SU-DHL-6 (cell line): ENCODE results near the gene SGSM1.

Experiments
- H2AFZ ChIP-seq: fragments of 200-600 bp; sonication (generic); 2 replicates; pipeline ENCODE4 v1.6.1; 2014; ENCODE audit warnings: low read depth, mild to moderate bottlenecking, moderate library complexity, mixed read lengths, antibody characterized with exemption, low read length; ENCODE audit not compliant: severe bottlenecking
- H3F3A ChIP-seq: fragments of 200-600 bp; shearing (Covaris generic); 2 replicates; pipeline ENCODE4 v1.6.0; 2016; ENCODE audit warnings: antibody characterized with exemption, mild to moderate bottlenecking; ENCODE audit not compliant: insufficient read depth
- H3K27ac ChIP-seq: fragments of 200-600 bp; sonication (generic); 2 replicates; pipeline ENCODE4 v1.5.1; 2016; ENCODE audit warnings: low read depth, mild to moderate bottlenecking, low read length, moderate library complexity, mixed read lengths
- H3K27me3 ChIP-seq: fragments of 200-600 bp; sonication (generic), shearing (Covaris generic); 2 replicates; pipeline ENCODE4 v1.6.0; 2014; ENCODE audit warnings: mild to moderate bottlenecking, low read length
- H3K36me3 ChIP-seq: fragments of 200-600 bp; sonication (generic); 2 replicates; pipeline ENCODE4 v1.6.1; 2014; ENCODE audit warnings: mild to moderate bottlenecking, low read length, mixed read lengths
- H3K4me2 ChIP-seq: fragments of 300-600, 200-600 bp; shearing (Covaris generic), sonication (generic); 2 replicates; pipeline ENCODE4 v1.6.0; 2014; ENCODE audit warnings: low read length, low read depth, mild to moderate bottlenecking; ENCODE audit not compliant: poor library complexity, severe bottlenecking
- H3K4me3 ChIP-seq: fragments of 200-600 bp; sonication (generic); 2 replicates; pipeline ENCODE4 v1.5.1; 2014; ENCODE audit warnings: antibody characterized with exemption, low read length, mild to moderate bottlenecking, mixed read lengths; ENCODE audit not compliant: insufficient read depth, poor library complexity, severe bottlenecking
- H3K79me2 ChIP-seq: fragments of 200-600 bp; sonication (generic); 2 replicates; pipeline ENCODE4 v1.6.1; 2014; ENCODE audit warnings: mild to moderate bottlenecking, low read length, moderate library complexity; ENCODE audit not compliant: insufficient read depth
- H3K9ac ChIP-seq: fragments of 200-600 bp; sonication (generic); 2 replicates; pipeline ENCODE4 v1.7.0; 2014; ENCODE audit warnings: mild to moderate bottlenecking, low read length
- H3K9me2 ChIP-seq: fragments of 200-600 bp; sonication (generic); replicated peaks from 2 replicates; pipeline ENCODE4 v1.6.1; 2014; ENCODE audit warnings: low read length; ENCODE audit not compliant: insufficient read depth
- H3K9me3 ChIP-seq: fragments of 200-600 bp; sonication (generic); 2 replicates; pipeline ENCODE4 v1.6.1; 2014; ENCODE audit warnings: low read length, mixed read lengths; ENCODE audit not compliant: insufficient read depth
- H4K20me1 ChIP-seq: fragments of 200-600 bp; sonication (generic); 2 replicates; pipeline ENCODE4 v1.6.1; 2014; ENCODE audit warnings: low read depth, mild to moderate bottlenecking, antibody characterized with exemption, low read length, moderate library complexity, mixed read lengths
- CTCF ChIP-seq: fragments of 200-600 bp; sonication (generic); IDR thresholded peaks from one replicate; pipeline ENCODE4 v1.5.1; 2017; ENCODE audit warnings: antibody characterized with exemption, mild to moderate bottlenecking, low read length, moderate library complexity; ENCODE audit not compliant: insufficient read depth, poor library complexity, severe bottlenecking
- EZH2phosphoT487 ChIP-seq: fragments of 200-600 bp; sonication (generic), shearing (Covaris generic); conservative IDR thresholded peaks from 2 replicates; pipeline ENCODE4 v1.6.1; 2018; ENCODE audit warnings: mild to moderate bottlenecking, antibody characterized with exemption, low read length, moderate library complexity, mixed read lengths

Gene SGSM1

GRCh38 chr22:24871611-24872205 lies 65.7 kb downstream of the SGSM1 start:
- TF ChIP-seq EZH2phosphoT487 (no peak), CTCF (no peak)
- H3K27me3 ChIP-seq = no peaks in the 10 kb centered on the region
- H3K4me3 ChIP-seq = no peak overlapping the region
- no peaks in the 10 kb centered on the region for H4K20me1 ChIP-seq
- H3K36me3 ChIP-seq = no peaks in the 10 kb centered on the region
- no peaks in the 10 kb centered on the region for H3K9me2 ChIP-seq
- no peak overlapping the region for H3K4me2 ChIP-seq
- no peak overlapping the region for H3K9ac ChIP-seq
- no peaks in the 10 kb centered on the region for H3K79me2 ChIP-seq
- H3K9me3 ChIP-seq = no peaks in the 10 kb centered on the region
- no peak overlapping the region for H3K27ac ChIP-seq
- no peak overlapping the region for H2AFZ ChIP-seq
- H3F3A ChIP-seq = no peaks in the 10 kb centered on the region

GRCh38 chr22:24873226-24873625 lies 67.2 kb downstream of the SGSM1 start:
- H3F3A ChIP-seq = no peaks in the 10 kb centered on the region
- no peaks in the 10 kb centered on the region for H3K9me2 ChIP-seq
- no peak overlapping the region for H3K9ac ChIP-seq
- no peaks in the 10 kb centered on the region for H3K36me3 ChIP-seq
- H3K4me3 ChIP-seq = no peak overlapping the region
- no peak overlapping the region for H2AFZ ChIP-seq
- H3K9me3 ChIP-seq = no peaks in the 10 kb centered on the region
- H3K27me3 ChIP-seq = no peaks in the 10 kb centered on the region
- no peak overlapping the region for H3K27ac ChIP-seq
- TF ChIP-seq EZH2phosphoT487 = no peak
- no peak for TF ChIP-seq CTCF
- H3K79me2 ChIP-seq = no peaks in the 10 kb centered on the region
- H4K20me1 ChIP-seq = no peaks in the 10 kb centered on the region
- no peak overlapping the region for H3K4me2 ChIP-seq

GRCh38 chr22:24875862-24876506 lies 70.0 kb downstream of the SGSM1 start:
- no peak overlapping the region for H3K27ac ChIP-seq
- H3K79me2 ChIP-seq = no peaks in the 10 kb centered on the region
- TF ChIP-seq EZH2phosphoT487 (no peak), CTCF (no peak)
- H3K4me2 ChIP-seq = no peak overlapping the region
- no peaks in the 10 kb centered on the region for H3F3A ChIP-seq
- no peak overlapping the region for H2AFZ ChIP-seq
- no peak overlapping the region for H3K9ac ChIP-seq
- no peaks in the 10 kb centered on the region for H3K36me3 ChIP-seq
- no peaks in the 10 kb centered on the region for H3K9me3 ChIP-seq
- no peaks in the 10 kb centered on the region for H3K27me3 ChIP-seq
- H3K4me3 ChIP-seq = no peak overlapping the region
- H4K20me1 ChIP-seq = no peaks in the 10 kb centered on the region
- H3K9me2 ChIP-seq = no peaks in the 10 kb centered on the region
